T-helper 1 cell treated with Interleukin-12 subunit alpha and Interleukin-12 subunit beta and Interleukin-4 antibody, amounts not matched to agents 30 μg/mL and 1 μg/mL, for 36 hours (primary cell): ENCODE results near the gene KAZN.

Source experiments
- H3K27ac Mint-ChIP-seq: one replicate; pipeline ENCODE4 v1.8.0; 2021; ENCODE audit warnings: mild to moderate bottlenecking, mixed read lengths
- H3K27me3 Mint-ChIP-seq: one replicate; pipeline ENCODE4 v1.8.0; 2021; ENCODE audit warnings: low read depth, mixed read lengths
- H3K36me3 Mint-ChIP-seq: one replicate; pipeline ENCODE4 v1.8.0; 2021; ENCODE audit warnings: low read depth, mixed read lengths
- H3K4me1 Mint-ChIP-seq: one replicate; pipeline ENCODE4 v1.8.0; 2021; ENCODE audit warnings: low read depth, mixed read lengths
- H3K4me3 Mint-ChIP-seq: one replicate; pipeline ENCODE4 v1.8.0; 2021; ENCODE audit warnings: mild to moderate bottlenecking, moderate library complexity, mixed read lengths
- H3K9me3 Mint-ChIP-seq: one replicate; pipeline ENCODE4 v1.8.0; 2021; ENCODE audit warnings: mixed read lengths

Gene KAZN

DNA sequence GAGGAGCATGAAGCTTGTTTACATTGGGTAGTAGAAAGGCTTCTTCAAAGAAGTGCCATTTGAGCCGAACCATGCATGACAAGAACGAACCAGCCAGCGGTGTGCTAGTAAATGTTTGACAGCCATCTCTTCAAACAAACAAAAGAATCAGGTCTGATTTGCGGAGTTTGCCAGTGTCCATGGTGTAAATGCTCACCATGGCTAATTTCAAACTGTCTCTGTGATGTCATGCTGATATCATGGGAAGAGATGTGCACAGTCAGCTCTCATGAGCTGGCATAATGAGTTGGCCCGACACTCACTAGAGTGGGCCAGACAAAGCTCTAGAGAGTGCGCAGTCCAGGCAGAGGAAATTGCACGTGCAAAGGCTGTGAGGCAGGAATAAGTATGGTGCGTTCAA lies 101.1 kb downstream of the KAZN start:
- H3K36me3 Mint-ChIP-seq, result no peaks in the 10 kb centered on the region
- no peak overlapping the region for H3K27ac Mint-ChIP-seq
- H3K27me3 Mint-ChIP-seq, result no peaks in the 10 kb centered on the region
- no peaks in the 10 kb centered on the region for H3K4me1 Mint-ChIP-seq
- no peaks in the 10 kb centered on the region for H3K9me3 Mint-ChIP-seq
- no peak overlapping the region for H3K4me3 Mint-ChIP-seq

DNA sequence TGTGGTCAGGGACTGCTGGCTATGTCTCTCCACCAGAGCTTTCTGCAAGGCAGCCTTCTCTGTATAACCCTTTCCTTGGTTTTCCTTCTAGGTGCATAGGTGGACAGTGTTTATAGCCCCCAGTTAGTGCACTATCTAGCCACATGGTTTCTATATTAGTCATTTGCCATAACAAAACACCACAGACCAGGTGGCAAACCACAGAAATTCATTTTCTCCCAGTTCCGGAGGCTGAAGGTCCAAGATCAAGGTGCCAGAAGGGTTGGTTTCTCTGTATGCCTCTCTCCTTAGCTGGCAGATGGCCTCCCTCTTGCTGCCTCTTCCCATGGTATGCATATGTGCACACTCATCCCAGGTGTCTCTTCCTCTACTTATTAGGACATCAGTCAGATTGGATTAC lies 106.4 kb downstream of the KAZN start:
- no peaks in the 10 kb centered on the region for H3K27me3 Mint-ChIP-seq
- H3K9me3 Mint-ChIP-seq, result peaks cover 20% of the 10 kb centered on the region
- peaks cover 2% of the 10 kb centered on the region for H3K4me1 Mint-ChIP-seq
- H3K36me3 Mint-ChIP-seq, result no peaks in the 10 kb centered on the region
- H3K4me3 Mint-ChIP-seq, result no peak overlapping the region
- no peak overlapping the region for H3K27ac Mint-ChIP-seq

DNA sequence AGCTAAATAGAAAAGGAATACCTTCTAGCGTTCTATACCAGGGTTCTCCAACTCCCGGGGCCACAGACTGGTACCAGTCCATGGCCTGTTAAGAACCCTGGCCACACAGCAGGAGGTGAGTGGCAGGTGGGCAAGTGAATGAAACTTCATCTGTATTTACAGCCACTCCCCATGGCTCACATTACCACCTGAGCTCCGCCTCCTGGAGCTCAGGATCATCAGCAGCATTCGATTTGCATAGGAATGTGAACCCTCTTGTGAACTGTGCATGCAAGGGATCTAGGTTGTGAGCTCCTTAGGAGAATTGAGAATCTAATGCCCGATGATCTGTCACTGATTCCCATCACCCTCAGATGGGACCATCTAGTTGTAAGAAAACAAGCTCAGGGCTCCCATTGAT lies 107.3 kb downstream of the KAZN start:
- Mint-ChIP-seq H3K4me3 (no peak overlapping the region), H3K9me3 (peaks cover 24% of the 10 kb centered on the region), H3K36me3 (no peaks in the 10 kb centered on the region), H3K4me1 (peaks cover 2% of the 10 kb centered on the region), H3K27me3 (no peaks in the 10 kb centered on the region), H3K27ac (no peak overlapping the region)

DNA sequence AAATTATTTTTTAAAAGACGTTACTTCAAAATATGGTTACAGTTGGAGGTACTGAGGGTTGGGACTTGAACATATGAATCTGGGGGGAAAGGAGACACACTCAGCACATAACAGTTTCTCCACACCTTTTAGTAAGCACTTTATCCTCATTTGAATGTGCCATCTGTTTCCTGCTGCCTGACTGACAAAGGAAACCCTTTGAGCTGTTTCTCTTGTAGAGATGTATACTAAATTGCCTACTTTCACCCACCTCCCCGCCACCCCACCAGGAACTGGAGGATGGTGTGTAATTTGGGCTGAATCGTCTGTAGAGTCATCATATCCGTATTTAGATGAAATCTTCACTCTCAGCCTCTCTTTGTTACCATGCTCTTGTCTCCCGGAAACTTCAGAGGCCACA lies 108.1 kb downstream of the KAZN start:
- peaks cover 2% of the 10 kb centered on the region for H3K4me1 Mint-ChIP-seq
- H3K9me3 Mint-ChIP-seq, result peaks cover 24% of the 10 kb centered on the region
- no peak overlapping the region for H3K4me3 Mint-ChIP-seq
- no peaks in the 10 kb centered on the region for H3K36me3 Mint-ChIP-seq
- no peak overlapping the region for H3K27ac Mint-ChIP-seq
- H3K27me3 Mint-ChIP-seq, result no peaks in the 10 kb centered on the region

DNA sequence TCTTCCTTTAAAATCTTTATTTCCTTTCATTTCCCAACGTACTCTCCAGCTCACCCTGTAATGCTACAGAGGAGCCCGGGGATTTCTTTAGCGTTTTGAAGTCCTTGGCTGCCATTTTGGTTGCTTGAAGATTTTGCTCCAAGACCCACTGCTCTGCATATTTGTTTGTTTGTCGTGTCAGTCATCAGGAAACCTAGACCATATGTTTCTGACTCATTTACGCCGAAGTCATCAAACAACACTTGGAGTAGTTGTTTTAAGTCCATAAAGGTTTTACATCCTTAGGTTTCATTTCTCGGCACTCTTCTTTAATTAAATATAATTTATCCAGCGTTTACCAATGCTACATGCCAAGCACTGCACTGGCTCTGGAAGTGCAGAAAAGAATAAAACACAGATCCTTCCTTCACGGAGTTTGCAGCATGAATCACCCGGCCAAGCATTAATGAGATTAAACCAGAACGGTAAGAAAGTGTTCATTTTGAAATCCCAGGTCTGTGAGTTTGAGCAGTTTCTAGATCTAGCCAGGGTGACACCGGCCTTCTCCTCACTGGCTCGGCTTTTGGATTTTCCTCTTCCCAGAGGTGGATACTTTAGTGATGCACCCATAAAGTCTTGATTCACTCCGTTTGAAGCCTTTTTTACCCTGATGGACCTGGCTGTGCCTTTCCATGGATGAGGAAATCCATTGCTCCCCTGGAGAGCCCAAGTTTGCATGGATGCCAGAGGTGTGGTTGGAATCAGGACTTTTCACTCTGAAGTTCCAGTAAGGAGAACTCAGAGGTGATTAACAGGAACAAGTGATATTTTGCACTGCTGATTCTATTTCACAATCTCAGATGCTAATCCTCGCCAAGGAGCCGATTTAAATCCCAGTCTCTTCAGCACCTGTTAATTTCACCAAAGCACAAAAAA lies 109.3 kb downstream of the KAZN start:
- Mint-ChIP-seq H3K36me3 (no peaks in the 10 kb centered on the region), H3K4me1 (peaks cover 2% of the 10 kb centered on the region), H3K9me3 (peaks cover 24% of the 10 kb centered on the region), H3K27ac (no peak overlapping the region), H3K27me3 (no peaks in the 10 kb centered on the region), H3K4me3 (no peak overlapping the region)

DNA sequence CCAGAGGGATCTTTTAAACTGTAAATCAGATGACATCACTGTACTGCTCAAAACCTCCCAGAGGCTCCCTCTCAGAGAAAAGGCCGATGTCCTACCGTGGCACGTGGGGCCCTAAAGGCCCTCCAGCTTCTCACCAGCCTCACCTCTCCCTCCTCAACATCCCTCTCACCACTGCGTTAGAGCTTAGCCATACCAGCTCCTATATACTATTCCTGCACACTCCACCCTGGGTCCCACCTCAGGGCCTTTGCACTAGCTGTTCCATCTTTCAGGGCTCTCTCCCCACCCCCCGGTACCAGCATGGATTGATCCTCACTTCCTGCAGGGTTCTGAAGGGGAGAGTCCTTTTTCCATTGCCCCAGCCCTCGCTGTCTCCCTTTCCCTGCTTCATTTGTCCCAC lies 111.8 kb downstream of the KAZN start:
- H3K4me1 Mint-ChIP-seq, result no peaks in the 10 kb centered on the region
- H3K36me3 Mint-ChIP-seq, result no peaks in the 10 kb centered on the region
- no peak overlapping the region for H3K4me3 Mint-ChIP-seq
- H3K27ac Mint-ChIP-seq, result no peak overlapping the region
- H3K27me3 Mint-ChIP-seq, result no peaks in the 10 kb centered on the region
- peaks cover 19% of the 10 kb centered on the region for H3K9me3 Mint-ChIP-seq

DNA sequence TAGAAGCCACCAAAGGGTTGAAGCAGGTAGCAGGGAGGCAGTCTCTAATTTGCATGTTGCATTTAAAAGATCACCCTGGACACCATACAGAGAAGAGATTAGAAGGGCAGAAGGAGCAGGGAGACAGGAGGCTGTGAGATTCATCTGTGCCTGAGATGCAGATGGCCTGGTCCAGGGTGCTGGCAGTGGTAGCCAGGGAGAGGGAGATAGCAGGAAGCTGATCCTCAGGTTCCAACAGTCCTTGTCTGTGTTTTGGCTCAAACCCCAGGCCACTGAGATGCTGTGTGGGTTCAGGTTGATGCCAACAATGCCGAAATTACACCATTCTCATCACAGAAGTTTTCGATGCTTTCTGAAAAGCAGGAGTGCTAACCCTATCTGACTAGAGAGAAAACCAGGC lies 113.7 kb downstream of the KAZN start:
- Mint-ChIP-seq H3K9me3 (peaks cover 15% of the 10 kb centered on the region), H3K27ac (no peak overlapping the region), H3K36me3 (no peaks in the 10 kb centered on the region), H3K4me3 (no peak overlapping the region), H3K4me1 (no peaks in the 10 kb centered on the region), H3K27me3 (no peaks in the 10 kb centered on the region)

DNA sequence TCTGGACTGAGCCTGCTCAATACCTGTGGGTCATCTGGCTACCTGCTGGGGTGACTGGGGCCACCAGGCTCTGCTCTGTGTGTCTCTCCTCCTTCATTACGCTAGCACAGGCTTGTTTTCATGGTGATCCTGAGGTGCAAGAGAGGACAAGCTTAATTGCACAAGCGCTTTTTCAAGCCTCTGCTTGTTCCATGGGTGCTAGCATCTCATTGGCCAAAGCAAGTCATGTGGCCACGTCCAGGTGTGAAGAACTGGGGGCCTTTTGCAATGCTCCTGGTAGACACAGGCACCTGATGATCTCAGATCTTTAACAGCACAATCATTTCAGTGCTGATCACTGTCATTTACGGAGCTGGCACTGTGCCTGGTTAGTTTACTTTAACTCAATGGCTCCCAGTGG lies 114.6 kb downstream of the KAZN start:
- H3K27ac Mint-ChIP-seq, result no peak overlapping the region

DNA sequence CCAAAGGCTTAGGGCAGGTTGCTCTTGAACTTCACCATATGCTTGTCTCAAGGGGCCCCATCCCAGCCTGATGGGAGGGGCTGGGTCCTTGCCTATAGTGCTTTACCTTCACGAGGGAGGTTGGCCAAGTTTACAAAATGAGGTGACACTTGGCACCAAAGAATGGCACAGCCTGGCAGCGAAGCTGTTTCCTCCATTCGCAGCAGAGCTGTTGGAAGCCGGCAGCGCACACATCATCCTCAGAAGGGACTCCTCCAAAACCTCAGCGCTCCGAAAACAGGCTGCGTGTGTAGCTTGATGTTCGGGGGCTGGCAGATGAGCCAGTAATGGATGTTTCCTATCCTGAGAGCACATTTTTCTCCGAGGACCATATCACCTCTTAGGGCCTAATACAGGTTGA lies 116.8 kb downstream of the KAZN start:
- H3K27ac Mint-ChIP-seq, result no peak overlapping the region
- no peaks in the 10 kb centered on the region for H3K4me1 Mint-ChIP-seq
- H3K36me3 Mint-ChIP-seq, result no peaks in the 10 kb centered on the region
- H3K4me3 Mint-ChIP-seq, result no peak overlapping the region
- H3K27me3 Mint-ChIP-seq, result no peaks in the 10 kb centered on the region
- H3K9me3 Mint-ChIP-seq, result peaks cover 4% of the 10 kb centered on the region

More for the DNA sequence above, 114.6 kb downstream of the KAZN start:
- peaks cover 15% of the 10 kb centered on the region for H3K9me3 Mint-ChIP-seq
- H3K36me3 Mint-ChIP-seq, result no peaks in the 10 kb centered on the region
- no peaks in the 10 kb centered on the region for H3K4me1 Mint-ChIP-seq
- no peak overlapping the region for H3K4me3 Mint-ChIP-seq
- no peaks in the 10 kb centered on the region for H3K27me3 Mint-ChIP-seq

DNA sequence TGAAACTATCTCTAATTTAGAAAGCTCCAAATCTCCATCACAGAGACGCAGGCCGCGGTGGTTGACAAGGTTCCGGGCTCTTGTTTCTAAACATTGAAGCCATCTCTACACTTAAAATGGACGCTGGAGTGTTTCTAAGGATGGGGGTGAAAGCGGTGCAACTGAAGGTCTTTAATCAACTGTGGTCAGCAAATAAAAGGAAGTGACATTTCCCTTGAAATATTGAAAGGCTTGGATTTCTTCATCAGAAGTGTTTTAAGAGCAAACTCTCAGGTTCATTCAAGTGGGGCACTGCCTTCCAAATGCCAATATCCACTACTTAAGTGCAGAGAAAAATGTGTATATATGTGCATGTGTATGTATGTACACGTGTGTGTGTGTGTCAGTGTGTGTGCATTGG lies 117.3 kb downstream of the KAZN start:
- Mint-ChIP-seq H3K9me3 (peaks cover 4% of the 10 kb centered on the region), H3K27ac (no peak overlapping the region), H3K4me1 (no peaks in the 10 kb centered on the region), H3K4me3 (no peak overlapping the region), H3K36me3 (no peaks in the 10 kb centered on the region), H3K27me3 (no peaks in the 10 kb centered on the region)

DNA sequence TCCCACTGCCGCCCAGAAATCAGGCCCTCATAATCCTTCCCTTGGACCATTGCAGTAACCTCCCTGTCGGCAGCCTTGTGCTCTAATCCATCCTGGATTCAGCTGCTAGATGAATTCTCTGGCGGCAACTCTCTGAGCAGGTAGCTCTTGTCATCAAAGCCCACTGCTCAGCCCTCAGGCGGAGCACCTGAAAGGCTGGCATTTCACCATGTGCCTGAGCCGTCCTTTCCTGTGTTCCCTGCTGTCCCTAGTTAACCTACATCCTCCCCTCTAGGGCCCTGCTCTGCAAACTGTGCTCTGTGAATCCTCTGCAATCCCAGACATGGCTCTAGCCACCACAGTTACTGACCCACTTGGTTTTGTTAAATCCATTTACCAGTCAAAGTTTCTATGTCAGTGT lies 118.0 kb downstream of the KAZN start:
- Mint-ChIP-seq H3K27me3 (no peaks in the 10 kb centered on the region), H3K4me1 (no peaks in the 10 kb centered on the region), H3K9me3 (peaks cover 4% of the 10 kb centered on the region), H3K27ac (no peak overlapping the region), H3K4me3 (no peak overlapping the region), H3K36me3 (no peaks in the 10 kb centered on the region)

DNA sequence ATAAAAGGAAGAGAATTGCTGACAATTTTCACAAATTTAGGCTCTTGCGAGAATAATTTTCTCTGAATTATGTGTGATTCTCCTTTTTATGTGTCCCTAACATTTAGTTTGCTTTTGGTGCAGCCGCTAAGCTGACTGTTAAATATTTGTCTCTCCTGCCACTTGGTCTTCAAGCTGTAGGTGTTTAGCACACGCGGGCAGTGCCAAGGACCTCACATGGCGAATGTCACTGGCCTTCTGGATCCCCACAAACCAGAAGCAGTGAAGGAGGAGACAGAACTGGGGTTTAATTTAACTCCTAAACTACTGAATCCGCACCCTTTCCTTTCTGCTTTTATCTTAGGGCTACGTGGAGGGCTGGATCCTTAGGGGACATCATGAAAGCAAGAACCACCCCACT lies 120.0 kb downstream of the KAZN start:
- Mint-ChIP-seq H3K36me3 (no peaks in the 10 kb centered on the region), H3K4me1 (no peaks in the 10 kb centered on the region), H3K27ac (no peak overlapping the region), H3K4me3 (no peak overlapping the region), H3K27me3 (no peaks in the 10 kb centered on the region), H3K9me3 (peaks cover 4% of the 10 kb centered on the region)

DNA sequence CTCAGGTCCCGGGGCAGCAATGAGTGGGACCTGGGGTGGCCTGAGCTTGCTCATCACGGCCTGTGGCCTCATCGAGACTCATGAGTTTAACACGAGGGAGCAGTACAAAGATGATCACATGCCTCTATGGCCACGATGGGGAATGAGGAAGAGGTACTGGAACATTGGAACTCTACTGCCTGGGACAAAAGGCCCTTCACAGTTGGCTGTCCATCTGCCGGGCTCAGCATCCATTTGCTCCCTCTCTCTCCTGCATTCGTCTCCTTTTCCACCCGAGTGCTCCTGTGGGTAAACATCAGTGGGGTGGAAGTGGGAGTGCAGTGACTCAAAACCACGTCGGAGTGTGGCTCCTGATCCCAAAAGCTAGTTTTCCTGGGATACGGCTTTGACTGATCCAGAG lies 124.9 kb downstream of the KAZN start:
- peaks cover 12% of the 10 kb centered on the region for H3K9me3 Mint-ChIP-seq
- H3K36me3 Mint-ChIP-seq, result no peaks in the 10 kb centered on the region
- H3K27ac Mint-ChIP-seq, result no peak overlapping the region
- H3K27me3 Mint-ChIP-seq, result no peaks in the 10 kb centered on the region
- H3K4me3 Mint-ChIP-seq, result no peak overlapping the region
- no peaks in the 10 kb centered on the region for H3K4me1 Mint-ChIP-seq

DNA sequence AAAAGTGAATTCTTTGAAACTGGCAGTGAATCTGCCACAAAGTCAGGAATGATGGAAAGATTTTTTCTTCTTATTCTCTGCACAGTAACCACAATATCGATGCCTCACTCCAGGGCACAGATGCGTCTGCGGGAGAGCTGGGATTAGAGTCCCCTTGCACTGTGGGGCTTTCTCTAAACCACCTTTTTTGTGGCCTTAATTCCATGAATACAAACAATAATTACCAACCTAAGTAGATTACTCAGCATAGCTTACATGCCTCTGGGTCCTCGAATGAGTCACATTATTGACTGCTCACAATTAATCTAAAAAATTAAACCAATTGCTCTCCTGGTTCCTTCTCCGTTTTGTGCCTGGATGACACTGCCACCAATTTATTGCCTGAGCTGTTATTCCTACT lies 125.8 kb downstream of the KAZN start:
- H3K4me1 Mint-ChIP-seq, result no peaks in the 10 kb centered on the region
- no peaks in the 10 kb centered on the region for H3K27me3 Mint-ChIP-seq

DNA sequence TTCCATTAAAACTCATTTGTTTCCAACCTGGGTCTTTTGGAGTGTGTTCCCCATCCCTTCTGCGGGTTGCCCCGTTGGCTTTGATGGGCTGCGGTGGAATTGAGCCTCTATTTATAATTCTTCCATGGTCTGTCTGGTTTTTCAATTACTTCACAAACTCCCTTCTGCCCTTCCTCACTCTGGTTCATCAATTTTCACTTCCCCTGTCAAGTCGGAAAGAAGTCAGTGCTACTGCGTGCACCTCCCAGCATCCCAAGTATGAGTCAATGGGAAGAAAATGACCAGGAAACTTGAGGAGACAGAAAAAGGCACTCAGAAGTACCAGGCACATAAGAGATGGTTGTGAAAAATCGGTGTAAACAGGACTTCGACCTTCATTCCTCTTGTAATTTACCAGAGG lies 126.2 kb downstream of the KAZN start:
- Mint-ChIP-seq H3K4me1 (no peaks in the 10 kb centered on the region), H3K27me3 (no peaks in the 10 kb centered on the region)

More for the DNA sequence above, 125.8 kb downstream of the KAZN start:
- Mint-ChIP-seq H3K36me3 (no peaks in the 10 kb centered on the region), H3K9me3 (peaks cover 10% of the 10 kb centered on the region), H3K27ac (no peak overlapping the region), H3K4me3 (no peak overlapping the region)

More for the DNA sequence above, 126.2 kb downstream of the KAZN start:
- no peak overlapping the region for H3K27ac Mint-ChIP-seq
- H3K9me3 Mint-ChIP-seq, result peaks cover 8% of the 10 kb centered on the region
- no peak overlapping the region for H3K4me3 Mint-ChIP-seq
- H3K36me3 Mint-ChIP-seq, result no peaks in the 10 kb centered on the region
